ENCODE data around the gene RADIL.

The RADIL gene

DNA sequence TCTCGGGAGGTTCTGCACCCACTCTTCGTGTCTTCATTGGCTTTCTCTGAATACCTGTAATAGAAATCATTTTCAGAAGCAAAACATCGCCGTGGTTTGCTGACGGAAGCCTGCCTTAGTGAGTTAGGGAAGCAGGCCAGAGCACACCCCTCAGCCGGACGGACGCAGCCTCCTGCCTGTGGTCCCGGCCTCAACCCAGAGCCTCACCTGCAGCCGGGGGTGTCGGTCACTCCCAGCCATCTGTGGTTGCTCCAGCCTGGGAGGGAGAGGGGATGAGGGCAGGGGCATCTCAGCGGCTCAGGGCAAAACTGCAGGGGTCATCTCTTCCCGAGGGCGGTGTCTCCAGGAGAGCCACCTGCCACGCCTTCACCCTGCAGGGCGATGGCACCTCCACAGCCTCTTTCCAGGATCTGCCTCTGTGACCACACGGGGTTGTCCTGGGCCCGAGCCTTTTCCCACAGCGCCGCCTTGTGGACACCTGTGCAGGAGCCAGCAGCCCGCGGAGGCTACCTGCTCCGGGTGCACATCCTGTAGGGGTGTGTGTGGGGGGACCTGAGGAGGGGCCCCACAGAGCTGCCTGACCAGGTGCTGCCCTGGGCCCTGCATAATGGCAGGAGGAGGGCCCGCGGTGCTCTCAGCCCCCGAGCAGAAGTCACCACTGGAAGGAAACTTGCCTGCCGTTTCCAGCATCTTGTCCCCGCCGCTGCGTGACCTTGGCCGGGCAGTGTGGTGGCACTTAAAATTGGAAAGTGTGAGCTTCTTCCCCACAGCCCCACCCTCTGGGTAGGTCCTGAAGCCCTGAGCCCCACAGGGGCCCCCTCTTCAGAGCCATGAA, 129.7 kb downstream of the RADIL start:
- peak; percentile 92 for DNase-seq

DNA sequence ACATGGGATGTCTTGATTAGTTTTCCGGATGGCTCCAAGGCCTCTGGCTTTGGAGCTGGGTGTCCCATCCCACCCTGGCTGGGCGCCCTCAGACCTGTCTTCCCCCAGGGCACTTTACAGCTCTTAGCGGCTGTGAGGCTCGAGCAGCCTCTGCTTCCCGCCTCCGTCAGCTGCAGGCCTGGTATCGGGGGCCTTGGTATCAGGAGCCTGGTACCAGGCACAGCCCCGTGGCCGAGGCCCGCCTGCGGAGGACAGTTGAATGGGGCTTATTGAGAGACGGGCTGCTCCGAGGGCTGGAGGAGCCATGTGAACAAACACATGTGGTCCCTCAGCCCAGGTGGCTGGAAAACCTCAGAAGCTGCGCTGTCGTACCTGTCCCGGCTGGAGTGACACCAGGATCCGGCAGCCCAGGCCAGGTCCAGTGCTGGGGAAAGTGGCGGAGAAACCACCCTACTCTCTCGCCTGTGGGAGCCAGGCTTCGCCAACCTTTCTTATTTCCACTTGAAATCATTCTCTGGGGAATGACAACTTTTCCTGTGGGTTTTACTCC, 132.0 kb downstream of the RADIL start:
- no peak for DNase-seq

DNA sequence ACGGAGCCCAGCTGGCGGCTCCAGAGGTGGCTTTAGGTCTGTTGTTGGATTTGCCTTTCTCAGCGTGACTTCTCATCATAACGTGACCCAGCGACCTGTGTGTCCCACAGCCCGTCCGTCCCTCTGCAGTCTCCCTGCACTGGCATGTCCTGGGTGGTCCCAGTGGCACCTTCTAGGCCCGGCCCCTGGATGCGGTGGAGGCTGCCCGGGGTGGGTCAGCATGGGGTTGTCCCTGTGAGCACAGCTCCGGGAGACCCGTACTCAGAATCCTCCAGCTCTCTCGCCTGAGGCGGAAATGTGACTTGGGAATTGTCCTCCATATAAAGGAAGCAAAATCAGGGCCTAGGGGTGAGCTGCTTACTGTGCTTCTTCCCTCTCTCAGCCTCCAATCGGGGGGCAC, 133.7 kb downstream of the RADIL start:
- DNase-seq: no peak

- no peak for DNase-seq
Measured at GRCh38 chr7:4749363-4749762, 134.2 kb downstream of the RADIL start.

All from T-helper 9 cell (primary cell).